ENCODE measurements around the gene DIRAS1. TPM values are rescaled to one million over a fixed set of nuclear protein-coding genes. Genes with fewer than 3 reads are reported as not detected.

Gene DIRAS1
- total RNA-seq, 4 donors from 2014 or later, result 0.62 to 2.5 (median 2.0) TPM; not detected in 1

DNA sequence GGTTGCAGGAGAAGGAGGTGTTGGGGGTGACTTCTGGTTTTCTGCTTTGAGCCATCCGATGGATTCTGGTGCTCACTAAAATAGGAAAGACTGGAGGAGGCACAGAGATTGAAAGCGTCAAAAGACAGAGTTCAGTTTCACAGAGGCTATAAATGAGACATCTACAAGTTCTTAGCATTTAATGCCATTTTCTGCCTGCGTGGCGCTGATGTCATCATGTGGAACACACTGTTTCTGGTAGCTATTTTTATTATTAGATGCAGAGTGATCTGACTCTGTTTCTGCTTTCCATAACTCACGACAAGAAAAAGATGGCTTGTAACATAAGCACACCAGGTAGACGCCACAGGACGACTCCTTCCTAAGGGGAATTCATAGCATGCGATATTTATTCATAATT, 21.9 kb upstream of the DIRAS1 start:
- intact Hi-C loops (cut with DNase I; ENCODE audit: low total_unique reads) (loop anchor here (5.0 kb wide), 1 partner anchor 1019 kb away; the partner anchor contains the start of genes APBA3 and MRPL54), in situ Hi-C loops (cut with MboI; ENCODE audit: low sequenced_read_pairs in 4 of 4) (loop anchor here in 2 of 4 donors (10.0 kb wide), 1 partner anchor 88 kb away; no protein-coding TSS in a partner anchor)
- no peak for DNase-seq
- ATAC-seq, result no peak
- Histone ChIP-seq H3K9me3 (no peaks in the 10 kb centered on the region), H3K4me3 (no peak overlapping the region), H3K36me3 (no peaks in the 10 kb centered on the region), H3K27ac (no peak overlapping the region), H3K27me3 (no peaks in the 10 kb centered on the region), H3K4me1 (peaks cover 4 to 13% of the 10 kb centered on the region in 2 donors)
- TF ChIP-seq POLR2A (IDR thresholded peaks at IDR 0.05), result no peak
- TF ChIP-seq, protein P1, sequence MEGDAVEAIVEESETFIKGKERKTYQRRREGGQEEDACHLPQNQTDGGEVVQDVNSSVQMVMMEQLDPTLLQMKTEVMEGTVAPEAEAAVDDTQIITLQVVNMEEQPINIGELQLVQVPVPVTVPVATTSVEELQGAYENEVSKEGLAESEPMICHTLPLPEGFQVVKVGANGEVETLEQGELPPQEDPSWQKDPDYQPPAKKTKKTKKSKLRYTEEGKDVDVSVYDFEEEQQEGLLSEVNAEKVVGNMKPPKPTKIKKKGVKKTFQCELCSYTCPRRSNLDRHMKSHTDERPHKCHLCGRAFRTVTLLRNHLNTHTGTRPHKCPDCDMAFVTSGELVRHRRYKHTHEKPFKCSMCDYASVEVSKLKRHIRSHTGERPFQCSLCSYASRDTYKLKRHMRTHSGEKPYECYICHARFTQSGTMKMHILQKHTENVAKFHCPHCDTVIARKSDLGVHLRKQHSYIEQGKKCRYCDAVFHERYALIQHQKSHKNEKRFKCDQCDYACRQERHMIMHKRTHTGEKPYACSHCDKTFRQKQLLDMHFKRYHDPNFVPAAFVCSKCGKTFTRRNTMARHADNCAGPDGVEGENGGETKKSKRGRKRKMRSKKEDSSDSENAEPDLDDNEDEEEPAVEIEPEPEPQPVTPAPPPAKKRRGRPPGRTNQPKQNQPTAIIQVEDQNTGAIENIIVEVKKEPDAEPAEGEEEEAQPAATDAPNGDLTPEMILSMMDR (IDR thresholded peaks at IDR 0.05 in 4 of 5, conservative IDR thresholded peaks at IDR 0.05 in 1 of 5), result no peak

DNA sequence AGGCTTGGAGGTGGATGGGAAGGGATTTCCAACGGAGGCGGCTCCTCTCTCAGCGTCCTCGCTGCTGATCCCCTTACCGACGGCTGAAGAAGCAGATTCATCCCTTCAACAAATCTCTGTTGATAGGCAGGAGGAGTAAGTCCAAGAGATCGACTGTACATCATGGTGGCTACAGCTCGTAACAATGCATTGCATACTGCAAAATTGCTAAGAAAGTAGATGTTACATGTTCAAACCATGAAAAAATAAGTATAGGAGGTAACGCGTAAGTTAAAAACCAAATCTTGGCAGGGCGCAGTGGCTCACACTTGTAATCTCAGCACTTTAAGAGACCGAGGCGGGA, 19.1 kb upstream of the DIRAS1 start:
- Histone ChIP-seq H3K36me3 (peaks cover 6 to 19% of the 10 kb centered on the region in 2 donors), H3K27me3 (no peaks in the 10 kb centered on the region), H3K4me3 (peak overlapping the region in 2 of 4 donors; percentile 78 to 82), H3K4me1 (peaks cover 4 to 13% of the 10 kb centered on the region in 2 donors), H3K9me3 (no peaks in the 10 kb centered on the region), H3K27ac (no peak overlapping the region)
- TF ChIP-seq POLR2A (IDR thresholded peaks at IDR 0.05), result no peak
- TF ChIP-seq, protein P1 (IDR thresholded peaks at IDR 0.05 in 4 of 5, conservative IDR thresholded peaks at IDR 0.05 in 1 of 5), result no peak
- in situ Hi-C loops (cut with MboI; ENCODE audit: low sequenced_read_pairs in 4 of 4) (loop anchor here in 2 of 4 donors (10.0 kb wide), 1 partner anchor 85 kb away; no protein-coding TSS in a partner anchor), intact Hi-C loops (cut with DNase I; ENCODE audit: low total_unique reads) (loop anchor here (2.0 to 5.0 kb wide), 2 partner anchors 37 to 1022 kb away; partner anchors contain the start of genes APBA3, GNG7 and MRPL54)
- DNase-seq (no peak), ATAC-seq (no peak)

- Histone ChIP-seq H3K36me3 (peaks cover 6 to 25% of the 10 kb centered on the region in 2 donors), H3K27ac (peak within 1 kb of the TSS; percentile 58 to 76 (median 74)), H3K4me1 (peaks cover 4 to 13% of the 10 kb centered on the region in 2 donors), H3K4me3 (peak within 1 kb of the TSS; percentile 75 to 82 (median 80)), H3K9me3 (no peaks in the 10 kb centered on the region), H3K27me3 (no peaks in the 10 kb centered on the region)
- in situ Hi-C loops (cut with MboI; ENCODE audit: low sequenced_read_pairs in 4 of 4) (loop anchor here in 2 of 4 donors (10.0 kb wide), 1 partner anchor 85 kb away; no protein-coding TSS in a partner anchor), intact Hi-C loops (cut with DNase I; ENCODE audit: low total_unique reads) (loop anchor here (2.0 to 5.0 kb wide), 2 partner anchors 37 to 1023 kb away; partner anchors contain the start of genes APBA3, GNG7 and MRPL54)
- TF ChIP-seq, protein P1 (IDR thresholded peaks at IDR 0.05 in 4 of 5, conservative IDR thresholded peaks at IDR 0.05 in 1 of 5), result peak in 4 of 5 experiments; percentile 23 to 39 (median 34)
- no peak for TF ChIP-seq POLR2A (IDR thresholded peaks at IDR 0.05)
- ATAC-seq (peak; percentile 100), DNase-seq (peak; percentile 98 to 99)
These were observed 18.6 kb upstream of the DIRAS1 start, which contains the start of gene SLC39A3 for GRCh38 chr19:2739602-2740313. Gene SLC39A3, minus strand, starts transcription at chr19:2740017. Its CDS starts 2,760 bp downstream, at chr19:2737257.

DNA sequence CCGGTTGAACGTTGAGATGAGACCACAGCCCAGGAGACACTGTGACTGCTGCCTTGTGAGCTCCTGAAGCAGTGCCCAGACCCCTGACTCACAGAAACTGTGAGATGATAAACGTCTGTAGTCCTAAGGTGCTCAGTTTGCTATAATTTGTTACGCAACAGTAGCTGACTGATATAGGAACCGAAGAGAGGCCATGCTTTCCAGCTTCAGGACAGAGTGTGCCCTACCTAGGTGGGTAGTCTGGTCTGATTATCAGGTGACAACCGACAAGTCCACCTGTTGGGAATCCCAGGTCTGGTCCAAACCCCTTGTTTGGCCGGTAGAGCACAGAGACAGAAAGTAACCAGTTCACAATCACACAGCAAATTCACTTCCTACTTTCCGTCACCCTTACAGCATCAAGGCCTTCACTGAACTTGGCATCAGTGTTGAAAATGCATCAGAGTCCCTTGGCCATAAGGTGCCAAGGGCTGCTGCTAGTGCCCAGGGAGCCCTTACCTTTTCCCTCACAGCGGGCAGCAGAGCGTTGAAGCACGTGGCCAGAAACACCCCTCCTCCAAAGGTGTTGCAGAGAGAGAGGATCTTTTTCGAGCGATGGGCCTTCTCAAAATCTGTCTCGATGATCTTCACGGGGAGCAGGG, 15.5 kb upstream of the DIRAS1 start:
- Histone ChIP-seq H3K4me3 (no peak overlapping the region), H3K27me3 (no peaks in the 10 kb centered on the region), H3K27ac (no peak overlapping the region), H3K36me3 (peaks cover 6 to 42% of the 10 kb centered on the region in 2 donors), H3K9me3 (no peaks in the 10 kb centered on the region), H3K4me1 (peaks cover 4 to 13% of the 10 kb centered on the region in 2 donors)
- no peak for TF ChIP-seq POLR2A (IDR thresholded peaks at IDR 0.05)
- TF ChIP-seq, protein P1 (IDR thresholded peaks at IDR 0.05 in 4 of 5, conservative IDR thresholded peaks at IDR 0.05 in 1 of 5), result no peak
- intact Hi-C loops (cut with DNase I; ENCODE audit: low total_unique reads) (no loop called here), in situ Hi-C loops (cut with MboI; ENCODE audit: low sequenced_read_pairs in 4 of 4) (no loop called here)
- no peak for DNase-seq
- no peak for ATAC-seq
